Spleen (tissue), 7 donors: ENCODE data around the gene MEOX1.

Source experiments
- CTCF ChIP-seq, 11 experiments: fragments of 200-600 bp in 7 of 11; fragments of 450-650 bp in 4 of 11; sonication (generic) in 4 of 11; IDR thresholded peaks in 8 of 11; conservative IDR thresholded peaks in 3 of 11; 1 replicate in 7 of 11; 2 replicates in 4 of 11; pipeline versions ENCODE4 v1.4.0 to v1.8.0; 2016 to 2021; ENCODE audit warnings: antibody characterized with exemption in 11 of 11, inconsistent platforms in 4 of 11, mild to moderate bottlenecking in 1 of 11
- POLR2A ChIP-seq, 3 donors: fragments of 450-650 bp; IDR thresholded peaks; one replicate each; pipeline ENCODE4 v1.5.1; 2017; ENCODE audit warnings: antibody characterized with exemption in 3 of 3, mild to moderate bottlenecking in 1 of 3
- POLR2AphosphoS5 ChIP-seq, 3 donors: sonication (generic); formaldehyde crosslinking; IDR thresholded peaks; one replicate each; pipeline ENCODE4 v1.5.1; 2017; ENCODE audit warnings: antibody characterized with exemption in 3 of 3
- donor health status: DM: no; HTN: no; CAD: no; lungs with moderate emphysema.
- donor health status: DM: no; HTN: no; CAD: no.
- donor health status: DM: no; HTN: no; CAD: no.

- no peak for TF ChIP-seq CTCF (IDR thresholded peaks at IDR 0.05 in 8 of 11, conservative IDR thresholded peaks at IDR 0.05 in 3 of 11)
- no peak for TF ChIP-seq POLR2A (IDR thresholded peaks at IDR 0.05)
- TF ChIP-seq POLR2AphosphoS5 (IDR thresholded peaks at IDR 0.05): no peak
Observed at GRCh38 chr17:43690624-43691316, 29.0 kb upstream of the MEOX1 start.
